Neuron (in vitro differentiated cells): ENCODE results near the gene CRYAA.
"Not testable (repeated sequence)": the region's sequence is repeated elsewhere in the genome, so short reads cannot be mapped to it uniquely, and the experiment has no call there.

Experiments used
- H2AFZ ChIP-seq: one replicate; pipeline ENCODE4 v1.6.1; 2013; ENCODE audit warnings: low read depth, mild to moderate bottlenecking, inconsistent platforms, low read length, moderate library complexity
- H3K27me3 ChIP-seq: one replicate; pipeline ENCODE4 v1.6.1; 2013; ENCODE audit warnings: low read length; ENCODE audit not compliant: insufficient read depth
- H3K36me3 ChIP-seq: one replicate; pipeline ENCODE4 v1.6.1; 2013; ENCODE audit warnings: low read length; ENCODE audit not compliant: insufficient read depth
- H3K4me1 ChIP-seq: one replicate; pipeline ENCODE4 v1.6.1; 2013; ENCODE audit warnings: low read length; ENCODE audit not compliant: insufficient read depth
- H3K4me3 ChIP-seq: 2 replicates; pipeline ENCODE4 v1.5.1; 2013; ENCODE audit warnings: mild to moderate bottlenecking, low read length, moderate library complexity
- H3K9me3 ChIP-seq: one replicate; pipeline ENCODE4 v1.6.1; 2013; ENCODE audit warnings: low read length

CRYAA gene

GRCh38 chr21:43165734-43166133 is 3.1 kb upstream of the CRYAA start:
- H3K27me3 ChIP-seq, H3K4me3 ChIP-seq, H3K9me3 ChIP-seq, H3K4me1 ChIP-seq, H3K36me3 ChIP-seq, H2AFZ ChIP-seq: not testable (repeated sequence)

GRCh38 chr21:43169230-43169886 is 550 bp downstream of the CRYAA start:
- H3K27me3 ChIP-seq, H3K4me3 ChIP-seq: not testable (repeated sequence)

GRCh38 chr21:43169891-43170290 is 1.1 kb downstream of the CRYAA start:
- not testable (repeated sequence) for H2AFZ ChIP-seq, H3K4me3 ChIP-seq, H3K9me3 ChIP-seq, H3K4me1 ChIP-seq, H3K27me3 ChIP-seq, H3K36me3 ChIP-seq

More at GRCh38 chr21:43169230-43169886, 550 bp downstream of the CRYAA start:
- not testable (repeated sequence) for H3K4me1 ChIP-seq, H3K9me3 ChIP-seq, H2AFZ ChIP-seq, H3K36me3 ChIP-seq

- H3K36me3 ChIP-seq, H3K4me1 ChIP-seq, H3K4me3 ChIP-seq, H3K9me3 ChIP-seq, H3K27me3 ChIP-seq, H2AFZ ChIP-seq: not testable (repeated sequence)
Measured at GRCh38 chr21:43172812-43173211, 4.0 kb downstream of the CRYAA start.

GRCh38 chr21:43173438-43173837 is 4.6 kb downstream of the CRYAA start:
- H3K9me3 ChIP-seq, H3K4me1 ChIP-seq, H2AFZ ChIP-seq, H3K27me3 ChIP-seq, H3K4me3 ChIP-seq, H3K36me3 ChIP-seq: not testable (repeated sequence)

- not testable (repeated sequence) for H3K4me3 ChIP-seq, H3K27me3 ChIP-seq, H3K4me1 ChIP-seq, H3K9me3 ChIP-seq, H2AFZ ChIP-seq, H3K36me3 ChIP-seq
Measured at GRCh38 chr21:43173930-43174329, 5.1 kb downstream of the CRYAA start.

- not testable (repeated sequence) for H3K4me3 ChIP-seq, H3K9me3 ChIP-seq, H2AFZ ChIP-seq, H3K4me1 ChIP-seq, H3K36me3 ChIP-seq, H3K27me3 ChIP-seq
Measured at GRCh38 chr21:43174998-43175397, 6.2 kb downstream of the CRYAA start.

- H3K4me3 ChIP-seq, H3K36me3 ChIP-seq, H3K4me1 ChIP-seq, H3K27me3 ChIP-seq, H3K9me3 ChIP-seq, H2AFZ ChIP-seq: not testable (repeated sequence)
Measured at GRCh38 chr21:43176621-43177020, 7.8 kb downstream of the CRYAA start.

DNA sequence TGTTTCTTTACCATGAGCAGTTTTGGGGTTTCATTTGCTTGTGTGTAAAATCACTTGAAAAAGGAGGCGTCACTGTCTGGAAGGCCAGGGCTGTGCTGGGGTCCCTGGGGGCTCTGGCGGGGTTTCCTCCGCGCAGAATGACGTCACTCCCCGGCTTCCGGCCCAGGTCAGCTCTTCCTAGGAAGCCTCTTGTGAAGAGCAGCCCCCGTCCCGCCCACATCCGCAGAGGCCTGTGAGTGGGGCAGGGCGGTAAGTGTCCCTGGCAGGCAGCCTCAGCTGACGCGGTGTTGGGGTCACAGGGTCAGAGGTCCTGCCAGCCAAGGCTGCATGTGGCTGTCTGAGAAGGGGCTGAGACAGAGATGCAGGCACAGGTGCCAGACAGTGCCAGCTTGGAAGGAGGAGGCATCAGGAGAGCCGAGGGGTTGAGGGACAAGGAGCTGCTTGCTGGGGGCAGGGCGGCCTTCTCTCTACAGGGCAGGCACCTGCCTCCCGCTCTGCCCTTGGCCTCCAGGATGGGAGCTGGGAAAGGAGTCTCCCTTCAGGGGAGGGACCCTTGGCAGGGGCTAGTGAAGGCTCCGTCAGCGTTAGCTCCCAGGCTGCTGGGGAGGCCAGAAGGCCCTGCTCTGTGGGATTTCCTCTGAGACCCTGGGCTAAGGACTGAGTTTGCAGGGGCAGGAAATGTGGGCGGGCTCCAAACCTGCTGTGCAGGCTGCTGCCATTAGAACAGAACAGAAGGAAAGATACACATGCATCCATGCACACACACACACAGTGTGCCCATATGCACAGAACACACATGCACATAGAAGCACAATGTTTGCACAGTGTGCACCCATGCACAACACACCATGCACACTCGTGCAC is 8.5 kb downstream of the CRYAA start:
- H3K4me3 ChIP-seq, H2AFZ ChIP-seq, H3K4me1 ChIP-seq, H3K9me3 ChIP-seq, H3K36me3 ChIP-seq, H3K27me3 ChIP-seq: not testable (repeated sequence)

GRCh38 chr21:43178175-43178826 is 9.5 kb downstream of the CRYAA start:
- H3K9me3 ChIP-seq, H2AFZ ChIP-seq, H3K4me3 ChIP-seq, H3K4me1 ChIP-seq, H3K27me3 ChIP-seq, H3K36me3 ChIP-seq: not testable (repeated sequence)

DNA sequence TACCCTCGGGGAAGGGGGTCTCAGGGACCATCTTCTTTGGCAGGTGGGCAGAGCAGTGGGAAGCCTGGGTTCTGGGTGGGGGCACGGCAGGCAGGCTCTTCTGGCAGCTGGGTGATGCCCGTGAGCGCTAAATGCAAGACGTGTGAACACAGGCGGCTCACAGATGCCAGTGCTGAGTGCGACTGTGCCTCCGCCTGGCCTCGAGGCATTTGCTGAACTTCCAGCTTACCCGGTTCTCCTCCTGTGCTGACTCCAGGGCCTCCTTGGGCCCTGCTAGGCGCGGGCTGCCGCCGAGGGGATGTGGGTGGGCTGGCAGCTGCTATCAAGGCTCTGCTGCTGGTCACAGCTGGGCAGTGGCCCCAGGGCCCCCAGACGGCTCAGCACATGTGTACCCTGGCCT is 12.2 kb downstream of the CRYAA start:
- H3K36me3 ChIP-seq, H2AFZ ChIP-seq, H3K27me3 ChIP-seq, H3K4me1 ChIP-seq, H3K4me3 ChIP-seq, H3K9me3 ChIP-seq: not testable (repeated sequence)

DNA sequence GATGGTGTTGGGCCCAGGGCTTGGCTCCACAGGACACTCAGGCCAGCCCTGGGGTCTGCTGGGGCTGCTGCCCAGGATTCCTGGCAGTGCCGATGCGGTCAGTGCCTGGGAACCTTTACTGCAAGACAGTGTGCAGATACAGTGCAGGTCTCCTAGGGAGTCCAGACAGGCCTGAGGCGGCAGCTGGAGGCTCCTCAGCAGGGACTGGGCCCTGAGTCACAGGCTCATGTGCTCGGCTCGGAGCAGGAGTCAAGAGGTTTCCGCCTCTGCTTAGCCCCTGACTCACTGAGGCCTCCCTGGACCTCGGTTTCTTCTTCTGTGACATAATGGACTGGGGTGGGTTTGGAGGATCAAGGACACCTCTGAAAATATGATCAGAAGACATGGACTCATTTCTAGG is 18.5 kb downstream of the CRYAA start:
- not testable (repeated sequence) for H3K4me1 ChIP-seq, H3K4me3 ChIP-seq, H3K27me3 ChIP-seq, H2AFZ ChIP-seq, H3K36me3 ChIP-seq, H3K9me3 ChIP-seq

DNA sequence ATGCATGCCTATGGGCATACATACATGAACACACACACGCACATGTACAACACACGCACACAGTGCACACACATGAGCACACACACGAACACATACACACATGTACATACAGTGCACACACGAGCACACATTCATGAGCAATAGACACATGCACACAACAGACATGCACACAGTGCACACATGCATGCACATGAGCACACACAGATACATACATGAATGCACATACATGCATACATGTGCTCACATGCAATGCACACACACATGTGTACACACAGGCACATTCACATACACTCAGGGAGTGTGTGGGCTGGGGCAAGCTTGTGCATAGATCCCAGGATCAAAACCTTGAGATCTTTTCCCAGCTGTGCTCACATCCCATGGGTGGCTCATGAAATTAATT is 18.9 kb downstream of the CRYAA start:
- no peak overlapping the region for H2AFZ ChIP-seq
- H3K9me3 ChIP-seq, result no peaks in the 10 kb centered on the region
- H3K36me3 ChIP-seq, result no peaks in the 10 kb centered on the region
- no peaks in the 10 kb centered on the region for H3K4me1 ChIP-seq
- no peak overlapping the region for H3K4me3 ChIP-seq
- no peaks in the 10 kb centered on the region for H3K27me3 ChIP-seq
